ENCODE measurements around the gene DOCK1.

The DOCK1 gene

DNA sequence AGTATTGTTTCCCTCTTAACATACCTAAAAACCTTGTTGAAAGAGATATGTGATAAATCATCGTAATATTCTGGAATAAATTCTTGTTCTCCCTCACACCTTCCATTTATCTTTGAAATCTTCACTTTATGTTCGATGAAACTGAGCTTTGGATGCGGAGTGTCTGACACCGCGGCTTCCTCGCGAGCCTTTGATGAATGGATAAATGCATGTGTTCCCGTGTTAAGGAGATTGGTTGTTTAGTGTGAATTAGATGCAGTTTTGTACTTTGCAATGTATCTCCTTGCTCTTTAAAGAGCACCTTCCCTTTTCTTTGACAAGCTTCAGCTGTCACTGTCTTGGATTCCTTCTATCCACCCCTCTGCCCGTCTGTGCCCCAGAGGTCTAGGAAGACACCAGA lies 138.1 kb downstream of the DOCK1 start:
- Histone ChIP-seq H3K4me3 (ENCODE audit: low read length, poor library complexity, severe bottlenecking) (no peak overlapping the region), H3K9ac (ENCODE audit: low read depth, low read length, poor library complexity, severe bottlenecking) (no peak overlapping the region), H3F3A (ENCODE audit: low read depth) (no peaks in the 10 kb centered on the region), H4K20me1 (ENCODE audit: insufficient read depth, low read length, poor library complexity, severe bottlenecking) (no peaks in the 10 kb centered on the region), H3K4me2 (ENCODE audit: low read depth, low read length, poor library complexity, severe bottlenecking) (no peak overlapping the region), H3K36me3 (ENCODE audit: insufficient read depth, low read length) (no peaks in the 10 kb centered on the region), H3K4me1 (ENCODE audit: insufficient read depth, low read length, poor library complexity, severe bottlenecking) (no peaks in the 10 kb centered on the region), H2AFZ (ENCODE audit: low read length) (no peak overlapping the region), H3K27me3 (ENCODE audit: insufficient read depth, low read length, poor library complexity, severe bottlenecking) (no peaks in the 10 kb centered on the region), H3K9me3 (ENCODE audit: insufficient read depth, low read depth, low read length) (no peaks in the 10 kb centered on the region; the same call in 1 of the 2 replicates), H3K79me2 (ENCODE audit: insufficient read depth, low read length) (no peaks in the 10 kb centered on the region), H3K9me2 (replicated peaks; ENCODE audit: low read depth, low read length) (no peaks in the 10 kb centered on the region)
- TF ChIP-seq EZH2phosphoT487 (IDR thresholded peaks at IDR 0.05; ENCODE audit: borderline replicate concordance), result no peak
- TF ChIP-seq CTCF (conservative IDR thresholded peaks at IDR 0.05; ENCODE audit: low read length), result no peak

DNA sequence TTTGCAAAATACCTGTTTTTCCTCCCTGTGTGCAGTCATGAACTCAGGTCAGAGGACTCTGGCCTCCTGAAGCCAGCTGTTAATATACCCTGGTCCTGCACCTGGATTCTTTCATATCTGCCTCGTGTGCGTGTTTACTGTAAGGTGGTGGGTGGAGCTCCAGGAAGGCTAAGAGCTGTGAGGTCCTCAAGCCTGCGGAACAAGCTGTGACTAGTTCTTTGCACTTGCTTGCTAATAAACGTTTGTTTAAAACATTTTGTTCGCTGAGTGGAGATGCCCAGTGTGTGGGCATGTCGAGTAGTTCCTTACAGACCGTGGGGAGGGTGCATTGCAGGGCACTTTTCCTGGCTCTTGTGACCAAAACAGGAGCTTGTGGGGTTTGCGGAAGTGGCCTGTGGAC lies 139.0 kb downstream of the DOCK1 start:
- no peaks in the 10 kb centered on the region; the same call in 1 of the 2 replicates for H3K9me3 ChIP-seq (ENCODE audit: insufficient read depth, low read depth, low read length)
- no peaks in the 10 kb centered on the region for H3F3A ChIP-seq (ENCODE audit: low read depth)
- no peaks in the 10 kb centered on the region for H3K4me1 ChIP-seq (ENCODE audit: insufficient read depth, low read length, poor library complexity, severe bottlenecking)
- no peaks in the 10 kb centered on the region for H3K9me2 ChIP-seq (replicated peaks; ENCODE audit: low read depth, low read length)
- no peaks in the 10 kb centered on the region for H4K20me1 ChIP-seq (ENCODE audit: insufficient read depth, low read length, poor library complexity, severe bottlenecking)
- H3K4me3 ChIP-seq (ENCODE audit: low read length, poor library complexity, severe bottlenecking), result no peak overlapping the region
- H3K36me3 ChIP-seq (ENCODE audit: insufficient read depth, low read length), result no peaks in the 10 kb centered on the region
- no peak overlapping the region for H3K4me2 ChIP-seq (ENCODE audit: low read depth, low read length, poor library complexity, severe bottlenecking)
- no peak overlapping the region for H3K9ac ChIP-seq (ENCODE audit: low read depth, low read length, poor library complexity, severe bottlenecking)
- no peaks in the 10 kb centered on the region for H3K79me2 ChIP-seq (ENCODE audit: insufficient read depth, low read length)
- no peak overlapping the region for H2AFZ ChIP-seq (ENCODE audit: low read length)
- TF ChIP-seq EZH2phosphoT487 (IDR thresholded peaks at IDR 0.05; ENCODE audit: borderline replicate concordance), result no peak
- no peak for TF ChIP-seq CTCF (conservative IDR thresholded peaks at IDR 0.05; ENCODE audit: low read length)
- H3K27me3 ChIP-seq (ENCODE audit: insufficient read depth, low read length, poor library complexity, severe bottlenecking), result no peaks in the 10 kb centered on the region

DNA sequence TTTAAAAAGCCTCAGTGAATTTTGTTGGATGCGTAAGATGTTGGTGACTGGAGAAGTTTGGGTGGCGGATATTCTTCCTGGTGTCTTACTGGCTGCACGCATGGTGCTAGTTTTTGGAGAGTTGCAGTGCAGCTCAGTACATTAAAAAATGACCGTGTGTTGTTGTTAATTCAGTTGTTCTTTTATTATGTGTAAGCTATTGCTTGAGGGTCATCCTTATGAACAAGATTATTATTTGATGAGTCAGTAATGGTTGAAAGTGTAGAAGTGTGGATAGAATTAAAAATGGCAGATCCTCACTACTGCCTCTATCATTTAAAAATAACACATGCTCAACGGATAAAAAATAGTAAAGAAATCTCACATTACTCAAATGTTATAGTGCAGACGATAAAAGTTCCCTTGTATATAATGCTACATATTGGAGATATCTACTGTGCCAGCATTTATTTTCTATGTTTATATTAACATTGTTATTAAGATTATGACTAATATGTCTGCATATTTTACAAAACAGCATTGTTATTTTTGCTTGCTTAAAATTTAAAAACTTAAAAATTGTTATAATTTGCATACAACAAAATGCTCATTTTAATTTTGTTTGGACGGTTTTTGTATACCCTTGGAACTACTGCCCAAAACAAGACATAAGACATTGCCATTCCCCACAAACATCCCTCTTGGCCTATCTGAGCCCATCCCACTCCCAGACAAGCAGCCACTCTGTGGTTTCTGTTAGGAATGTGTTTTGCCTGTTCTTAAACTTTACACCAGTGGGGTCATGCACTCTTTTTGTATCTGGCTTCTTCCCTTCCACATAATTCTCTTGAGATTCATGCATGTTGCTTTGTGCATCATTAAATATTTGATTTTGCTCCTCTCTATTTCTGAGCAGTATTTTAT lies 142.0 kb downstream of the DOCK1 start:
- Histone ChIP-seq H3F3A (ENCODE audit: low read depth) (no peaks in the 10 kb centered on the region), H3K4me2 (ENCODE audit: low read depth, low read length, poor library complexity, severe bottlenecking) (no peak overlapping the region)

More for the DNA sequence above, 142.0 kb downstream of the DOCK1 start:
- Histone ChIP-seq H3K36me3 (ENCODE audit: insufficient read depth, low read length) (no peaks in the 10 kb centered on the region), H3K4me1 (ENCODE audit: insufficient read depth, low read length, poor library complexity, severe bottlenecking) (no peaks in the 10 kb centered on the region), H2AFZ (ENCODE audit: low read length) (no peak overlapping the region), H3K4me3 (ENCODE audit: low read length, poor library complexity, severe bottlenecking) (no peak overlapping the region), H3K9ac (ENCODE audit: low read depth, low read length, poor library complexity, severe bottlenecking) (no peak overlapping the region), H4K20me1 (ENCODE audit: insufficient read depth, low read length, poor library complexity, severe bottlenecking) (no peaks in the 10 kb centered on the region), H3K27me3 (ENCODE audit: insufficient read depth, low read length, poor library complexity, severe bottlenecking) (no peaks in the 10 kb centered on the region), H3K9me2 (replicated peaks; ENCODE audit: low read depth, low read length) (no peaks in the 10 kb centered on the region), H3K79me2 (ENCODE audit: insufficient read depth, low read length) (no peaks in the 10 kb centered on the region), H3K9me3 (ENCODE audit: insufficient read depth, low read depth, low read length) (no peaks in the 10 kb centered on the region)
- TF ChIP-seq EZH2phosphoT487 (IDR thresholded peaks at IDR 0.05; ENCODE audit: borderline replicate concordance), result no peak
- no peak for TF ChIP-seq CTCF (conservative IDR thresholded peaks at IDR 0.05; ENCODE audit: low read length)
